ENCODE data around the gene CYP2A7. TPM values are rescaled to one million over a fixed set of nuclear protein-coding genes. Genes with fewer than 3 reads are reported as not detected.
"Not testable (repeated sequence)": the region's sequence is repeated elsewhere in the genome, so short reads cannot be mapped to it uniquely, and the experiment has no call there.

The CYP2A7 gene, protein sequence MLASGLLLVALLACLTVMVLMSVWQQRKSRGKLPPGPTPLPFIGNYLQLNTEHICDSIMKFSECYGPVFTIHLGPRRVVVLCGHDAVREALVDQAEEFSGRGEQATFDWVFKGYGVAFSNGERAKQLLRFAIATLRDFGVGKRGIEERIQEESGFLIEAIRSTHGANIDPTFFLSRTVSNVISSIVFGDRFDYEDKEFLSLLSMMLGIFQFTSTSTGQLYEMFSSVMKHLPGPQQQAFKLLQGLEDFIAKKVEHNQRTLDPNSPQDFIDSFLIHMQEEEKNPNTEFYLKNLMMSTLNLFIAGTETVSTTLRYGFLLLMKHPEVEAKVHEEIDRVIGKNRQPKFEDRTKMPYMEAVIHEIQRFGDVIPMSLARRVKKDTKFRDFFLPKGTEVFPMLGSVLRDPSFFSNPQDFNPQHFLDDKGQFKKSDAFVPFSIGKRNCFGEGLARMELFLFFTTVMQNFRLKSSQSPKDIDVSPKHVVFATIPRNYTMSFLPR
- not detected for polyA plus RNA-seq (2013, experiment 1 of 2)
- polyA plus RNA-seq (2013, experiment 2 of 2), result not detected

DNA sequence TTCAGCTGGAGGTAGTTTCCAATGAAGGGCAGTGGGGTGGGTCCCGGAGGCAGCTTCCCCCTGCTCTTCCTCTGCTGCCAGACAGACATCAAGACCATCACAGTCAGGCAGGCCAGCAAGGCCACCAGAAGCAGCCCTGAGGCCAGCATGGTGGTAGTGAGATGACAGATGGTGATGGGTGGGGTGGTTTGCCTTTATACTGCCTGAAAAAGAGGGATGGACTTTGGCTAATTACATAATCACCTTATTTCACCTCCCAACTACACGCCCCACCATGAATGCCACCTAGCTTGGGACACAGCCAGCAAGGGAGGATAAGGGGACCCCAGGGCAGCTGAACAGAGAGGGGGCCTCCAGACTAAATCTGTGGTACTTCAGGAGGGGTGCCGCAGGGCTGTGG, at the start of gene CYP2A7:
Gene CYP2A7, minus strand, starts transcription at position 170 of the 400 bp plus-strand sequence. Its CDS starts 21 bp downstream, at position 149.
- not testable (repeated sequence) for H3K4me1 ChIP-seq (ENCODE audit: insufficient read depth, low read length); H3K9ac ChIP-seq (ENCODE audit: low read depth, low read length); H3K9me3 ChIP-seq (ENCODE audit: insufficient read depth, low read depth, low read length); H3K4me3 ChIP-seq (ENCODE audit: low read length); H3K27ac ChIP-seq (ENCODE audit: low read depth, low read length); H3K36me3 ChIP-seq (ENCODE audit: insufficient read depth, low read length)
- H3K27me3 ChIP-seq (ENCODE audit: insufficient read depth, low read length), result peaks cover 11% of the 10 kb centered on the region
- 97% methylated on average over 3 of the region's 3 CpGs for WGBS

DNA sequence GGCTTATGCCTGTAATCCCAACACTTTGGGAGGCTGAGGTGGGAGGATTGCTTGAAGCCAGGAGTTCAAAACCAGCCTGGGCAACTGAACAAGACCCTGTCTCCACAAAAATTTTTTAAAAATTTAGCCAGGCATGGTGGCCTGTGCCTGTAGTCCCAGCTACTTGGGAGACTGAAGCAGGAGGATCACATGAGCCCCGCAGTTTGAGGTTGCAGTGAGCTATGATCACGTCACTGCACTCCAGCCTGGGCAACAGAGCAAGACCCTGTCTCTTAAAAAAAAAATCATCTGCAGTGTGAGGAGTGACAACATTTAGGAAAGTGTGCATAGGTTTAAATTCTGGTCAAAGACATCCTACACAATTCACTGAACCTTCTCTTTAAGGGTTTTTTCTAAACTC, 48.8 kb upstream of the CYP2A7 start:
- not testable (repeated sequence) for H3K27ac ChIP-seq (ENCODE audit: low read depth, low read length); H3K4me1 ChIP-seq (ENCODE audit: insufficient read depth, low read length); H3K9ac ChIP-seq (ENCODE audit: low read depth, low read length); H3K36me3 ChIP-seq (ENCODE audit: insufficient read depth, low read length); H3K4me3 ChIP-seq (ENCODE audit: low read length); H3K27me3 ChIP-seq (ENCODE audit: insufficient read depth, low read length); H3K9me3 ChIP-seq (ENCODE audit: insufficient read depth, low read depth, low read length)
- WGBS, result 96% methylated on average over 2 of the region's 2 CpGs

DNA sequence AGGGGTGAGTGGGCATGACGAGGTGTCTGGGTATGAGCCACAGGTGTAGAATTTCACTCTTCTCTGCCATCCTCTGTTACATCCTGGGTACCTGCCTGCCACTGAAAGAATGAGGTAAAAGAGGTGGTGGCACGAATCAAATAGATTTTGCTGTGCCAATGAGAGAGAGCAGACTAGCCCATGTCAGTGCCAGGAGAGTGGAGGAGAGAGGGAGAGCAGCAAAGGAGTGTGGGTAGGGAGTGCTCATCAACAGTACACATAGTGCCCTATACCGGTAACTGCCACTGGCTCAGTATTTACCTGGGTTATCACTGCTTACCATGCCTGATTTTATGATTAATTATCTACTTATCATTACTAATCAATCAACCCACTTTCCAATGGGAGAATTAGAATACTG, 47.9 kb upstream of the CYP2A7 start:
- WGBS, result 100% methylated on average over 1 of the region's 3 CpGs

DNA sequence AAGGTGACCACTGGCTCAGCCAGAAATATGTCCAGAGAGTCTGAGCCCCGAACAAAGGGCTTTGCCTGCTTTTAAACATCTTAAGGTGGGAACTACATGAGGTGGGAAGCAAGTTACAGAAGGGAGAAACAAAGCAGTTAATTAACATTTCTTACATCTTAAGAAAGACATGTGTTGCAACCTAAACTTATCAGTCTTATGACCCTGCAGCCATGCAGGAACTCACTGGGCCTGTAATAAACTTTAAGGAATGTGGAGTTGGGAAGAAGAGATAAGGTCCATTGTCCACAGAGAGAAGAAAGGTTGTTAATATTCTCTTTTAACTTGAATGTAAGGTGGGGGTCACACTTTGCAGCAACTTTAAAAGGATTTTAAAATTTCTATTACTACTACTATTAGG, 46.8 kb upstream of the CYP2A7 start:
- Histone ChIP-seq H3K36me3 (ENCODE audit: insufficient read depth, low read length) (no peaks in the 10 kb centered on the region), H3K4me3 (ENCODE audit: low read length) (no peak overlapping the region), H3K4me1 (ENCODE audit: insufficient read depth, low read length) (peaks cover 3% of the 10 kb centered on the region; the same call in 1 of the 2 replicates), H3K9ac (ENCODE audit: low read depth, low read length) (no peak overlapping the region), H3K27me3 (ENCODE audit: insufficient read depth, low read length) (no peaks in the 10 kb centered on the region), H3K9me3 (ENCODE audit: insufficient read depth, low read depth, low read length) (no peaks in the 10 kb centered on the region), H3K27ac (ENCODE audit: low read depth, low read length) (no peak overlapping the region)
- 70% methylated on average over 1 of the region's 1 CpG for WGBS

More for the DNA sequence above, 47.9 kb upstream of the CYP2A7 start:
- H3K9ac ChIP-seq (ENCODE audit: low read depth, low read length); H3K27ac ChIP-seq (ENCODE audit: low read depth, low read length); H3K4me3 ChIP-seq (ENCODE audit: low read length); H3K36me3 ChIP-seq (ENCODE audit: insufficient read depth, low read length); H3K4me1 ChIP-seq (ENCODE audit: insufficient read depth, low read length); H3K9me3 ChIP-seq (ENCODE audit: insufficient read depth, low read depth, low read length); H3K27me3 ChIP-seq (ENCODE audit: insufficient read depth, low read length): not testable (repeated sequence)

DNA sequence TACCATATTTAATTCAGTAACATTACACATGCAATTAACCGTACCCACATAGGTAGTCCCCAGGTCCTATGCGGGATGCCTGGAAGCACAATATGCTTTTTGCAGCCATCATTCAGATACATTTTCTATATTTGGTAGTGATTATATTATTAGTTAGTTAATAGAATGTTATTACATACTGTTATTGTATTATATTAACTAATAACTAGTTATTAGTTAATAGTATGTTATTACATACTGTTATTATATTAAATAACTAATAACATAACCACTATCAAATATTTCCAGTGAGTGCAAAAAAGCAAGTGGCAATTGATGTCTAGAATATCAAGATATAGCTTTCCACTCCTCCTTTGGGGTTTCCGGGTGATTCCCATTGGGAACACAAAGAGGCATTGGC, 45.5 kb upstream of the CYP2A7 start:
- no peaks in the 10 kb centered on the region for H3K36me3 ChIP-seq (ENCODE audit: insufficient read depth, low read length)
- no peak overlapping the region for H3K9ac ChIP-seq (ENCODE audit: low read depth, low read length)
- H3K4me1 ChIP-seq (ENCODE audit: insufficient read depth, low read length), result peaks cover 3% of the 10 kb centered on the region; the same call in 1 of the 2 replicates
- H3K4me3 ChIP-seq (ENCODE audit: low read length), result no peak overlapping the region
- WGBS, result 81% methylated on average over 3 of the region's 3 CpGs
- H3K27me3 ChIP-seq (ENCODE audit: insufficient read depth, low read length), result no peaks in the 10 kb centered on the region
- H3K27ac ChIP-seq (ENCODE audit: low read depth, low read length), result no peak overlapping the region
- H3K9me3 ChIP-seq (ENCODE audit: insufficient read depth, low read depth, low read length), result no peaks in the 10 kb centered on the region

DNA sequence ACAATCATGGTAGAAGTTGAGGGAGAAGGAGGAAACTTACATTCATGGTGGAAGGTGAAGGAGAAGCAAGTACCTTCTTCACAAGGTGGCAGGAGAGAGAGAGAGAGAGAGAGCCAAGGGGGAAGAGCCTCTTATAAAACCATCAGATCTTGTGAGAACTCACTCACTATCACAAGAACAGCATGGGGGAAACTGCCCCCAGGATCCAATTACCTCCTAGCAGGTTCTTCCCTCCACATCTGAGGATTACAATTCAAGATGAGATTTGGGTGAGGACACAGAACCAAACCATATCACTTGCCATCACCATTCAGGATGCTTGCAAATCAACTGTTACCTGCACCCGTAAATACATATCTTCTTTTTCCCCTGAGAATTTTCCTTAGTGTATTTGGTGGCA, 44.2 kb upstream of the CYP2A7 start:
- H3K4me3 ChIP-seq (ENCODE audit: low read length); H3K27ac ChIP-seq (ENCODE audit: low read depth, low read length); H3K36me3 ChIP-seq (ENCODE audit: insufficient read depth, low read length); H3K9me3 ChIP-seq (ENCODE audit: insufficient read depth, low read depth, low read length); H3K27me3 ChIP-seq (ENCODE audit: insufficient read depth, low read length); H3K4me1 ChIP-seq (ENCODE audit: insufficient read depth, low read length); H3K9ac ChIP-seq (ENCODE audit: low read depth, low read length): not testable (repeated sequence)
- no CpG with 5 or more reads among the region's 1 CpG for WGBS

DNA sequence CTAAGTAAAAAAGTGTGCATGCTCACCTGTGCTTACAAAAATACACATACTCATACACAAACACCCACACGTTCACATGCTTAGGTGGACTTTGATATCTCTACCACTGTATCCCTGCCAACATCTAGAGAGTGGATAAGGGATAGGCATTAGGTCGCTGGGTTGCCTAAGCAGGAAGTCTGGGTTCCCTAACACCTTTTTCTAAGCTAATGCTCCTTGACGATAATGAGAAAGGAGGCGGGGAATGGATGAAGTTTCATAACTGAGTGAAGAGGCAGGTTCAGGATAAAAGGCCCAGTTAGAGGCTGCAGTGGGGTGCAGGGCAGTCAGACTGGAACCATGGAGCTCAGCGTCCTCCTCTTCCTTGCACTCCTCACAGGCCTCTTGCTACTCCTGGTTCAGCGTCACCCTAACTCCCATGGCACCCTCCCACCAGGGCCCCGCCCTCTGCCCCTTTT, 41.9 kb upstream of the CYP2A7 start:
- 94% methylated on average over 7 of the region's 7 CpGs for WGBS
- no peak overlapping the region for H3K27ac ChIP-seq (ENCODE audit: low read depth, low read length)
- no peaks in the 10 kb centered on the region for H3K36me3 ChIP-seq (ENCODE audit: insufficient read depth, low read length)
- no peaks in the 10 kb centered on the region for H3K27me3 ChIP-seq (ENCODE audit: insufficient read depth, low read length)
- peaks cover 7% of the 10 kb centered on the region; the same call in 1 of the 2 replicates for H3K9me3 ChIP-seq (ENCODE audit: insufficient read depth, low read depth, low read length)
- H3K4me1 ChIP-seq (ENCODE audit: insufficient read depth, low read length), result no peaks in the 10 kb centered on the region
- H3K9ac ChIP-seq (ENCODE audit: low read depth, low read length), result no peak overlapping the region
- H3K4me3 ChIP-seq (ENCODE audit: low read length), result no peak overlapping the region

DNA sequence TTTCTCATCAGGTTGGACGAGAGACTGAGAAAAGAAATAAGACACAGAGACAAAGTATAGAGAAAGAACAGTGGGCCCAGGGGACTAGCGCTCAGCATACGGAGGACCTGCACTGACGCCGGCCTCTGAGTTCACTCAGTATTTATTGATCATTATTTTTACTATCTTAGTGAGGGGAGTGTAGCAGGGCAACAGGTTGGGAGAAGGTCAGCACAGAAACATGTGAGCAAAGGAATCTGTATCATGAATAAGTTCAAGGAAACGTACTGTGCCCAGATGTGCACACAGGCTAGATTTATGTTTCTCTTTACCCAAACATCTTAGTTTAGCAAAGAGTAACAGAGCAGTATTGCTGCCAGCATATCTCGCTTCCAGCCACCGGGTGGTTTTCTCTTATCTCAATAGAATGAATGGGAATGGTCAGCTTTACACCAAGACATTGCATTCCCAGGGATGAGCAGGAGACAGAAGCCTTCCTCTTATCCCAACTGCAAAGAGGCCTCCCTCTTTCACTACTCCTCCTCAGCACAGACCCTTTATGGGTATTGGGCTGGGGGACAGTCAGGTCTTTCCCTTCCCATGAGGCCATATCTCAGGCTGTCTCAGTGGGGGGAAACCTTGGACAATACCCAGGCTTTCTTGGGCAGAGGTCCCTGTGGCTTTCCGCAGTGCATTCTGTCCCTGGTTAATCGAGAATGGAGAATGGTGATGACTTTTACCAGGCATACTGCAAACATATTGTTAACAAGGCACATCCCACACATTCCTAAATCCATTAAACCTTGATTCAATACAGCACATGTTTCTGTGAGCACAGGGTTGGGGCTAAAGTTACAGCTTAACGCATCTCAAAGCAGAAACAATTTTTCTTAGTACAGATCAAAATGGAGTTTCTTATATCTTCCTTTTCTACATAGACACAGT, 40.5 kb upstream of the CYP2A7 start:
- not testable (repeated sequence) for H3K4me1 ChIP-seq (ENCODE audit: insufficient read depth, low read length); H3K27me3 ChIP-seq (ENCODE audit: insufficient read depth, low read length); H3K27ac ChIP-seq (ENCODE audit: low read depth, low read length); H3K4me3 ChIP-seq (ENCODE audit: low read length); H3K9me3 ChIP-seq (ENCODE audit: insufficient read depth, low read depth, low read length); H3K9ac ChIP-seq (ENCODE audit: low read depth, low read length); H3K36me3 ChIP-seq (ENCODE audit: insufficient read depth, low read length)
- 88% methylated on average over 11 of the region's 11 CpGs for WGBS

DNA sequence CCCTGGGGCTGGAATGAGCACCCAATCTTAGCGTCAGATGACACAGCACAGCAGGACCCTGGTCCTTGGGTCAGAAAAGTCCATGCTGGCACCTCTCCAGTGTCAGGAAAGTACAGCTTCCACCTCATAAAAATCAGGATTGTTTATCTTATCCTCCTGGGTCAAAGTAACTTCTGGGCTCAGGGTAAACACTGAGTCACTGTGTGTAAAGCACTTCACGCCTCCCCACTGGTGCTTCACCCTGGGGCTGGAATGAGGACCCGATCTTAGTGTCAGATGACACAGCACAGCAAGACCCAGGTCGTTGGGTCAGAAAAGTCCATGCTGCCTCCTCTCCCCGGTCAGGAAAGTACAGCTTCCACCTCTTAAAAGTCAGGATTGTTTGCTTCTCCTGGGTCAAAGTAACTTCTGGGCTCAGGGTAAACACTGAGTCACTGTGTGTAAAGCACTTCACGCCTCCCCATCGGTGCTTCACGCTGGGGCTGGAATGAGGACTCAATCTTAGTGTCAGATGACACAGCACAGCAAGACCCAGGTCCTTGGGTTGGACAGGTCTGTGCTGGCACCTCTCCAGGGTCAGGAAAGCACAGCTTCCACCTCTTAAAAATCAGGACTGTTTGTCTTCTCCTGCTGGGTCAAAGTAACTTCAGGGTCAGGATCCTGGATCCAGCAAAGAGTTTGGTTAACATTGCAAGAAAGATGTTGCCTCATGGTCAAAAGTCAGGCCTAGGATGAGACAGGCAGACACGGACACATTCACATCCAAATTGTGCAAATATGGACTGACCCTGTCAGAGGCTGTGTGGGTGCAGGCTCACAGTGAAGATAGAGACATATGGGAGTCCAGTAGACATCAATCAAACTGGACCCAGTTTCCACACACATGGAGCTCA, 39.2 kb upstream of the CYP2A7 start:
- H3K9ac ChIP-seq (ENCODE audit: low read depth, low read length), result no peak overlapping the region
- H3K9me3 ChIP-seq (ENCODE audit: insufficient read depth, low read depth, low read length), result peaks cover 9% of the 10 kb centered on the region; the same call in 1 of the 2 replicates
- H3K4me1 ChIP-seq (ENCODE audit: insufficient read depth, low read length), result no peaks in the 10 kb centered on the region
- no peaks in the 10 kb centered on the region for H3K36me3 ChIP-seq (ENCODE audit: insufficient read depth, low read length)
- no peaks in the 10 kb centered on the region for H3K27me3 ChIP-seq (ENCODE audit: insufficient read depth, low read length)
- WGBS, result 59% methylated on average over 9 of the region's 9 CpGs
- no peak overlapping the region; the same call in 1 of the 2 replicates for H3K27ac ChIP-seq (ENCODE audit: low read depth, low read length)
- H3K4me3 ChIP-seq (ENCODE audit: low read length), result no peak overlapping the region

DNA sequence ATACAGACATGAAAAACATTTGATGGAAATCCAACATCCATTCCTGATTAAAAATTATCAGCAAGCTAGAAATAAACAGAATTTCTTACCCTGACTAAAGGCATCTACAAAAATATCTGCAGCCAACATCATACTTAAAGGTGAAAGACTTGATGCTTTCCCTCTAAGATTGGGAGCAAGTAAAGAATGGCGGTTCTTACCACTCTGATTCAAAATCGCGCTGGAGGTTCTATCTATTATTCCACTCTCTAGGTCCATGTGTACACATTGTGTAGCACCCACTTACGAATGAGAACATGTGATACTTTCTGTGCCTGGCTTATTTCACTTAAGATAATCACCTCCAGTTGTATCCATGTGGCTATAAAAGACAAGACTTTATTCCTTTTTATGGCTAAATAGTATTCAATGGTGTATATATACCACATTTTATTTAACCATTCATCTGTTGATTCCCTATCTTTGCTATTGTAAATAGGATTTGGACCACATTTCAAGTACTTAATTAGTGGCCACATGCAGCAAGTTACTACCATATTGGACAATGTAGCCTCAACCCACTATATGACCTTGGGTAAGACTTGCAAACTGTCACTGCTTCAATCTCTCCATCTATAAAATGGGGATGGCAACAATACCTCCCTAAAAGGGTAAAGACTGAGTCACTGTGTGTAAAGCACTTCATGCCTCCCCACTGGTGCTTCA, 38.4 kb upstream of the CYP2A7 start:
- H3K4me1 ChIP-seq (ENCODE audit: insufficient read depth, low read length), result no peaks in the 10 kb centered on the region
- no peak overlapping the region for H3K4me3 ChIP-seq (ENCODE audit: low read length)
- peaks cover 9% of the 10 kb centered on the region; the same call in 1 of the 2 replicates for H3K9me3 ChIP-seq (ENCODE audit: insufficient read depth, low read depth, low read length)
- H3K9ac ChIP-seq (ENCODE audit: low read depth, low read length), result no peak overlapping the region
- H3K27ac ChIP-seq (ENCODE audit: low read depth, low read length), result no peak overlapping the region; the same call in 1 of the 2 replicates
- H3K36me3 ChIP-seq (ENCODE audit: insufficient read depth, low read length), result no peaks in the 10 kb centered on the region
- H3K27me3 ChIP-seq (ENCODE audit: insufficient read depth, low read length), result no peaks in the 10 kb centered on the region
- WGBS, result 98% methylated on average over 4 of the region's 4 CpGs

All from HUES64 (cell line).